Measurements from ENCODE around the gene GLG1.

- TF ChIP-seq EZH2 (IDR thresholded peaks at IDR 0.05; ENCODE audit: insufficient read depth, low read length) (no peak), CTCF (IDR thresholded peaks at IDR 0.05; ENCODE audit: insufficient read depth, low read depth, low read length) (no peak)
Observed at GRCh38 chr16:74567901-74568300, 39.0 kb downstream of the GLG1 start.
